ENCODE results near the gene FMNL2.

Gene FMNL2

DNA sequence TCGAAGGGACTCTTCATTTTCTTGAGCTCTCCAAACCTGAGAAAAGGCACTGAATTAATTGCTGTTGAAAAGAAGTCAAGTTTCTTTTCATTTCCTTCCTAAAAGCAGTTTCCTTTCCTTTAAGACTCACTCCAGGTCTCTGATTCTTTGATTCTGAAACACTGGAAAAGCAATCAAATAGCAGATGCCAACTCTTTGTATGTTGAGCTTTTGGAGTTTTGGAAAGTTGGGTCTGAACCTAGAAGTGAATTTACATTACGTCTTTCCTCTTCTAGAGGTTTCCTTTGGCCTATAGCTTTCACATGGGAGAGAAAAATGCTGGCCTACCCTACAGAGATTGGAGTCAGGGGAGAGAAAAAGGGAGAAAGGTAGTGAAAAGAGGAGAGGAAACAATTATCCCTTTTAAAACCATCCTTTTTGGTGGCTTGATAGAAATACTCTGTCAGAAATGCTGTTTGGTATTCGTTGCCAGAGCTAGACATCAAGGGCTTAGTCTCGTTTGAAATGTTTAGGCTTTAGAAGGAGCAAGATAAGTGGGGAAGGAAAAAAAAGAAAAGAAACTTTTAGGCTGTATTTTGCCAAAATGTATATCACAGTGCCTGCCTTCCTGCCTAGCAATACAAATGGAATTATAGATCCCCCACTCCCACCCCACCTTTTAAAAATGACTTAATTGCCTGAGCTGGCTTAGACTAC is 194.6 kb downstream of the FMNL2 start:
- DNase-seq (ENCODE audit: low read depth) = no peak

DNA sequence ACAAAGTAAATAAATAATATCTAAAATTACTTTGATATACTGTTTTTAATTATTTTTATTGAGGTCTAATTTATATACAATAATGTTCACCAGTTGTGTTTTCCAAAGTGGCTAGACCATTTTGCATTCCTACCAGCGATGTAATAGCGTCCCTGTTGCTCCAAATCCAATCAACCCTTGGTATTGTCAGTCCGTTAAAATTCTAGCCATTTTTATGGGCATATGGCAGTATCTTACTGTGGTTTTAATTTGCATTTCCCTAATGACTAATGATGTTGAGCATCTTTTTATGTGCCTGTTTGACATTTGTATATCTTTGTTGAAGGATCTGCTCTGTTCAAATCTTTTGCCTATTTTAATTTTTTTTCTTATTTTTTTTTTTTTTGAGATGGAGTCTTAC is 197.3 kb downstream of the FMNL2 start:
- DNase-seq (ENCODE audit: low read depth) = no peak

DNA sequence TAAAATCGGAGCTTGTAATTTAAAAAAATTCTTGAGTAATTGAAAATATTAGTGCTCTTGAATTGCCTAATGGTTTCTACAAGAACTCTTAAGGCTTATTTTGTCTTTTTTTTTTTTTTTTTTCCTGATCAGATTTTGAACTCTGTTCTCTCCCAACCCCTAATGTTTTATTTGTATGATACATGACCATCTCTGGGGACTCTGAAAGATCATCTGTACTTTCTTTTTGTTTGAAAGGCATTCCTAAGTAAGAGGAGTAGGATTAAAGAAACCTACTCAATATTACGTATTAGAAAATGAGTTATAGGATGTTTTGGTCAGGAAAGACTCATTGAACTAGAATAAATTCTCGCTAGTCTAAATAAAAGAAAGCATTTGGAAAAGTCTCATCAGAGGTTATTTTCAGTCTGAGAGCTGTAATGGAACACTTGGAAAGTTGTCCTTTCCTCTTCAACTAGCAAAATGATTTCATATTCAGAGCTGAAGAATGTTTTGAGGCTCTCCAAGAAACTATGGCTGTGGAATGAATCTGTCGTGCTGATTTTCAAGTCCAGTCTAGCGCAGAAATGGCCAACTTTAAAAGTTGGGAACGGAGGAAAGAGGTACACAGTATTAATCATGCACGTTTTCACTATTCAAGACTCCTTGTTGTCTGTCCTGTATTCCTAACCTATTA is 199.6 kb downstream of the FMNL2 start:
- DNase-seq (ENCODE audit: low read depth) = no peak

DNA sequence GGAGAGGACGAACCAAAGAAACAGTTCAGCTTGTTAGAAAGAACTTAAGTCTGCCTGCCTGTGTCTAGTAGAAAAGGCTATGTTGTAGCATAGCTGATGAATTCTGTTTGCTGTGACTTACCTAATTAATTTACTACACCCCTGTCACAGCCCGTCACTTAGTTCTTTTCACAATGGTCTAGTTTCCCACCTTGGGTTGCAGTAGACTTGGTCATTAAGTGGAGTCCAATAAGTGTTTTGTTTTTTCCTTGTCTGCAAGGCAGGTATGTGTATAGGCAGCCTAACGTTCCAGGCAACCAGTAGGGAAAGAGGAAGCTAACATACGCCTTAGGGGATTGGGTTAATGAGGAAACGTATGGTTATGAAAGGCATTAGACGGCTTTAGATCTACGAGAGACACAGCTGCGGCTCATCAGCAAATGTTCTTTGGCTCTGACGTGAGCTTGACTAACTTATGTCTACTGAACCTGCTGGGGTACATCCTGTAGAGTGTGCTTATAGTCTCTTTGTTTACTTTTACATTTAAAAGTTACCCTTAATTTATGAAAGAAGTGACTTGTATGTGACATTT is 202.2 kb downstream of the FMNL2 start:
- DNase-seq (ENCODE audit: low read depth) = no peak

DNA sequence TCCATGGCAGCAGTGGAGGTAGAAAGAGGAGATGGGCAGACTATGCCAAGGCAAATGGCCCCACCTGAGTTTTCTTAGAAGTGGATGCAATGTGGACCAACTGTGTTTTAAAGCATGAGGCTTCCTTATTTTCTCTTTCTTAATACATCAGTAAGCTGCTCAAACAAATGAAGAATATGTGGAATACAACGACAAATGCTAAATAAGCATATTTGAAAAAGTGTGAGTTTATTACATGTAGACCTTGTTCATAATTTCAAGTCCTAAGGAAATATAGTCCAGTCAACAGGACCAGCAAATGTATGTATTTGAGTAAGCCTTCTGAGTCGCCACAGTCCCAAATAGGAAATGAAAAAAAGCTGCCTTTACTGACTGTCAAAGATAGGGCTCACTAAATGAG is 204.4 kb downstream of the FMNL2 start:
- no peak for DNase-seq (ENCODE audit: low read depth)

DNA sequence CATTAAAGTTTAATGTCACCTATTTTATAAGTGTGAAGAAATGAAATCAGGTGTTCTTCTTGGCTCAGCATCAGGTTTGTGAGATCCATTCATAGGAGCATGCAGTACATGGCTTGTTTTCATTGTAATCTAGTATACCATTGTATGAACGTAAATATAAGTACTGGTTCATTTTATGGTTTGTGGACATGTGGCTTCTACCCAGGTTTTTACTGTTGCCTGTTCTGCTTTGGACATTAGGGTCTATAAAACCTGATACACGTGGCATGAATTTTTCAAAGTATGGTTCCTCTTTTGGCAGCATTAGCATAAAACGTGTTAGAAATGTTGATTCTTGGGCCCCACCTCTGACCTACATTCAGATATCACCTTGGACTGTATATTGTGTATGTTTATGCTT is 206.7 kb downstream of the FMNL2 start:
- DNase-seq (ENCODE audit: low read depth) = no peak

DNA sequence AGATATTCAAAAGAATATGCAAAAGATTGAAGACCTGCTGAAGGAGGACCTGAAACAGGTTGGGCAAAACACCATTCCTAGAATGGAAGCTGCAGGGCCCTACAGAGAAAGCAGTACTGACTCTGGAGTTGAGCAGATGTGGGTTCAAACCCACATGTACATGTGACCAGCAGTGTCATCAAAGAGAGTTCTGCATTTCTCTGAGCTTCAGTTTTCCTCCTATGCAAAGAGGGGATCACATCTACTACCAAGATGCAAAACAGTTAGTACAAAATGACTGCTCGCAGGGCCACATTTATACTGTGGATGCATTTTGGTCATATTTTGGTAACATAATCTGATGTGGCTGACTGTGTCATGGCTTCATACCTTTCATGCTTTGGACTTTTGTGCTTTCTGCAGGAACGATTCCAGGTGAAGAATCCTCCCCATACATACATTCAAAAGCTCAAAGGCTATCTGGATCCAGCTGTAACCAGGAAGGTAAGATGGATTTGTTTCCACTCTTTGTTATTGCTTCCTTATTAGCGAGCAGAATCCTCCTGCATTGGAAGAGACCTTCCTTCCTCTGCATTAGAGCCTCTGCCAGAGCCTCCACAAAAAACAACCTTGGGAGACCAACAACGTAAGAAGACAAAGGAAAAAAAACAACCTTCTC is 207.5 kb downstream of the FMNL2 start:
- no peak for DNase-seq (ENCODE audit: low read depth)

DNA sequence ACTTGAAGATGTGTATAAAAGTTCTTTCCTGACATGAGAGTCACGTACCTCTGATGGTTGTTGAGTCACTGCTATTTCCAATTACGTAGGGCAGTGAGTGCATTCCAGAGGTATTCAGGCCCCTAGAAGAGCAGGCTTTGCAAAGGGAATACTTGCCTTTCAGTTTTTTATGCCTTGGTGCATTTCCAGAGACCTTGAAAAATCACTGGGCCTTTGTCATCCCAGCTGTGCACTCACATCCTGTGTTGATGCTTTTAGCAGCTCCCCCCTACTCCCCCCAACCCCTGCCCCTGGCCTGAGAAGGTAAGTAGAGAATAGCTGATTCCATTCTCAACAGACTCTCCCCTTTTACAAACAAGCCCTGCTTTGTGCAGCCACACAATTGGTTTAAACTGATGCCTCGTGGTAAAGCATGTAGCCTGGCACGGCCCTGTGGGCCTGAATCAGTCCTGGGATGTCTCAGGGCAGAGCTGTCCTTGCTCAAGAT is 208.1 kb downstream of the FMNL2 start:
- DNase-seq (ENCODE audit: low read depth) = peak; percentile 73

DNA sequence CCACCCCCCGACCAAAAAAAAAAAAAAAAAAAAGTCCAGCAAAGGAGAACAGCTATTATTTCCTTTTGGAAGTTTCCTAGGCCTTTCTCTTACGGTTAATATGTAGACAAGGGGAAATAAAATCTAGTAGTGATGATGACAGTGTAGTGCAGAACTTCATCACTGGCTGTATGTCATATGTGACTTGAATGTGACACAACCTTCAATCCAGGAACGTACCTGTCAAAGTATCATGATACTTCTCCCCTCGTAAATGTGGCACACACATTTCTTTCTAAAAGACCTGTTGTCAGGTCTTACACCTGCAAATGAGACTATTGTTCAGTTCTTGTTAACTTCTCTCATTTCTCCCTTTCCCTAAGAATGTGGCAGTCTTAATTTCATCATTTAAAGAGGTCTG is 208.7 kb downstream of the FMNL2 start:
- DNase-seq (ENCODE audit: low read depth) = no peak

DNA sequence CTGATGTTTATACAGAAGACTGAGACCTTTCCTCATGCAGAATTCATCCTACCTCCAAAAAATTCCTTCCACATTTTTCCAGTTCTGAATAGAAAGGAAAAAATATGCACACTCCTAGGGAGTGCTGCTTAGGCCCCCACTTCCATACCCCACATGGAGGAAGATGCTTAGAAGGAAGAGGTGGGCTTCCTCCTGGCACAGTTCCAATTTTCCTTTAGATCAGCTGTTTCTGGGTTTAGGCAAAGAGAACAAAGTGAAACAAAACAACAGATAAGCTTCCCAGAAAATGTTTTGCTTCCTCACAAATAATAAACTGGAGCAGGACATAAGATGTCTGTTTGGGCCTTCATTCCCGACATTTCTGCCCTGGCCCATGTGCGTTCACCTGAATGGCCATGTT is 209.7 kb downstream of the FMNL2 start:
- no peak for DNase-seq (ENCODE audit: low read depth)

DNA sequence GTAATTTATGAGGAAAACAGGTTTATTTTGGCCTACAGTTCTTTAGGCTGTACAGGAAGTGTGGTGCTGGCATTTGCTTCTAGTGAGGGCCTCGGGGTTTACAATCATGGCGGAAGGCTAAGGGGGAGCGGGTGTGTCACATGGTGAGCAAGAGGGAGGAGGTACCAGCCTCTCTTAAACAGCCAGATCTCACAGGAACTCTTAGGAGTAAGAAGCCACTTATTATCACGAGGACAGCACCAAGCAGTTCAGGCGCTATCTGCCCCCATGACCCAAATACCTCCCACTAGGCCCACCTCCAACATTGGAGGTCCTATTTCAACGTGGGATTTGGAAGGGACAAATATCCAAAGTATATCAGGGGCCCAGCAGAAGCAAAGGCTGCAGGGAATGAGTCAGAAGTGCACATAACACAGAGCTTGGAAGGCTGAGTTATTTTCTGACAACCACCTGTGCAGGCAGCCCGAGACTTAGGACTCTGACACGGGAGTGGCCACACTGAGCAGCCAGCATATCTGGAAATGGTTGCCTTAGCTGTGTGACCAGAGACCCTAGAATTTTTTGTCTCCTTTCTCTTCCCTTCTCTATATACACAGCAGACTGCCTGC is 211.4 kb downstream of the FMNL2 start:
- no peak for DNase-seq (ENCODE audit: low read depth)

DNA sequence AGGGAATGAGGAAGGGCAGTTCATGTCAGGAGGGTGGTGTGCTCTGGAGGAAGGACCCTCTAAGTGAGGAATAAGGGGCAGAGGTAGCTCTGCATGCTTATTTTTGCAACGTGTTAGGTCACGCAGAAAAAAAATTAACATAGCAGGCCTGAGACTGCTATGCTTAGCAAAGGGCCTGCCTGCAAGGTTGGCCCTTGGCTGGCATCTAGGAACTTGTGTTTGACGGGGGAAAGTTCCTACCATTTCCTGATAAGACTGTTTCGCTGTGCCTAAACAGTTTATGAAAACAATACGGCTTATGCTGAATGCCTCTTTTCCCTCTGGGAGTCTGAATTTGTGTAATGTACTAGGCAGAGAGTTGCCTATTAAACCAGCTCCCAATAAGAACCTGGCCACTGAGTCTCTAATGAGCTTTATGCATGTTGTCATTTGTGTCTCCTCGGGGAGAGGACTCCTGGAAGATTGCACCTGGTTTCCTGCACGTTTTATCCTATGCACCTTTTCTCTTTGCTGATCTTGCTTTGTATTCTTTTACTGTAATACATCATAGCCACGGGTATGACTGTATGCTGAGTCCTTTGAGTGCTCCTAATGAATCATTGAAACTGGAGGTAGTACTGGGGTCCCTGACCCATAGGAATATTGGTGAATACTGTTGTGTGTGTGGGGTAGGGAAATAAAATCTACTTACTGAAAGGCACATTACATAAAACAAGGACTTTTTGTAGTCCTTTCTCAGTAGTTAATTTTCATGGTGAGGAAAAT is 213.3 kb downstream of the FMNL2 start:
- DNase-seq (ENCODE audit: low read depth) = no peak

DNA sequence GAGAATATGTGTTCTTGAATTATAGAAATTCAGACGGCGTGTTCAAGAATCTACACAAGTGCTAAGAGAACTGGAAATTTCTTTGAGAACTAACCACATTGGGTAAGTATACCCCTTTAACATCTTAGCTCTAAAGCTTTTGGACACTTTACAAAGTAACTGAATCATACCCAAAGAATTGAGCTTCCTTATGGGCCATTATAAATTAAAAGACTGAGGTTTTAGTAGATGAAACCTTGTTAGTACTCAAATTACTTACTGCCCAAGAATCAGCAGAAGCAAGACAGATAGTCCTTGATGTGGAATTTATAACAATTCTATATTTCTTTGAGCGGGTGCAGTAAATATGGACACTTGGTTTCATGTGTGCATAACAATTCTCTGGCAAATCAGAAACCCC is 214.0 kb downstream of the FMNL2 start:
- no peak for DNase-seq (ENCODE audit: low read depth)

DNA sequence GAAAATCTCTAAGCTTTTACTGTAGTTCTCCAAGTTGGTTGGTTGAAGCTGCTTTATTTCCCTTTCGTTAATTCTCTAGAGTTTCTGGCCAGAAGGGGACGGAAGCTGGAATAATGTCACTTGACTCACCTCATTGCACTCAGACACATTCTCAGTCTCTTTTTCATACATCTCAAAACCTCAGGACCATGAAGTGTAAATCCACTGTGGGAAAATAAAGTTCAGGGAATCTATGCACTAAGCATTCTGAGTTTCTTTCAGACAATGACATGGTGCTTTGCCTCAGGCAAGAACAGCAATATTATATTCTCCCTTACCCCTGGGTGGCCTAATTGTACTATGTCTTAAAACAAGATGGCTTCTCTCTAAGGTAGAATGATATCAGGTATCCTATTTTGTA is 214.4 kb downstream of the FMNL2 start:
- DNase-seq (ENCODE audit: low read depth) = no peak

DNA sequence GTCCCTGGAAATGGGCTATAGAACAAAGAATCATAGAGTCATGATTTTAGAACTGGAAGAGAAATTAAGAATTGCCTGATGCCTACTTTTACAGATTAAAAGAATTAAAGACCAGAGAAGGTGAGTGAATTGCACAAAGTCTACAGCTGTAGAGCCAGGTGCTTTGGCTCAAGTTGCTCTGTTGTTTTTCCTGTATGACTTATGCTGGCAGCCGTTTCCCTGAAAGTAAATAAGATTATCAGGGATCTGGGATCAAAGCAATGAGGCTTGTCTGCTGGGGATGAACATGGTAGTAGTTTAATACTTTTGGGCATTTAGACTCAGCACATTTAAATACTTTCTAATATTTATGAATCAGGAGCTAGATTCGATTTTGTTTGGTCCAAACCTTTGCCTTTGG is 215.4 kb downstream of the FMNL2 start:
- DNase-seq (ENCODE audit: low read depth) = no peak

DNA sequence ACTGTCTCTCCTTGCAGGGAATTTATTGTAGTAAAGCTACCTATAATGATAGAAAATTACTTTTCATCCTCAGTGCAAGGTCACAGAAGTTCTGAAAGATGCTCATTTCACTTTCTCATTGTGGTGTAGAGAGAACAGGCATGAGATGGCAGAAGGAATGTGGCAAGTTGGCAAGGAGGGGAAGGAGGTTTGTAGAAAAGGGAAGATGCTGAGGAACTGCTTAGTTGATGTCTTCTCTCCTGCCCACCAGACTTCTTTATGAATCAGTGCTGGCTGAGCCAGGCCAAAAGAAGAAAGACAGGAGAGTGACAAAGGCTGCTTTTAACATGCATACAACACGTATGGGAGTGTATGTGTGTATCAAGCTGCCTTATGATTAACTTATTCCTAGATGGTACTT is 217.9 kb downstream of the FMNL2 start:
- DNase-seq (ENCODE audit: low read depth) = no peak

DNA sequence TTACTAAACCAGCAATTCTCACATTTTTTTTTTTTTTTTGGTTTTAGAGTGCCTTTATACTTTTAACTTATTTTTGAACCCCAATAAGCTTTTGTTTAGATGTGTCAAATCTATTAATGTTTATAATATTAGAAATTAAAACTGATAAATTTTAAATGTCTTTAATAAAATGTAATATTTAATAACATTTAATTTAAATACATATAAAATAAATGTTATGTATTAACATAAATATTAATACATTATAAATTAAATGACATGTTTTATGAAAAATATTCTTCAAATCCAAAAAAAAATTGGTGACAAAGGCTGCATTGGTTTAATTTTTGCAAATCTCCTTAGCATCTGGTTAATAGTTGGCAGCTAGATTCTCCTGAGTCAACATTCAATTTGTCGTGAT is 218.5 kb downstream of the FMNL2 start:
- no peak for DNase-seq (ENCODE audit: low read depth)

DNA sequence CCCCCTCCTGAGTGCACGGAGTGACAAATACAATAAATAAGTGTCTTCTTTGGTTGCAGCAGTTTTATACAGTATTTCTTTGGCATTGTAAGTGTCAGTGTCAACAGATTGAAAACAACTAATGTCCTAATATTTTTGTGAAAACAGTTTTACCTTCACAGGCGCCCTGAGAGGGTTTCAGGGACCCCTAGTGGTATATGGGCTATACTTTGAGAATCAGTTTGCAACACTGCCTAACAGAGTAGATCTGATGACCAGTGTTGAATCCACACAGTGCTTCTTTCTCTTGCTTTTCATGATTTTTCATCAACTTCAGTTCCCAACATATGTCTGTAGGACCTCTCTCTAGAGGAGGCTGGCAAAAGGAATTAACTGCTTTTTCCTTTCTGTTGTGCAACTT is 220.1 kb downstream of the FMNL2 start:
- no peak for DNase-seq (ENCODE audit: low read depth)

DNA sequence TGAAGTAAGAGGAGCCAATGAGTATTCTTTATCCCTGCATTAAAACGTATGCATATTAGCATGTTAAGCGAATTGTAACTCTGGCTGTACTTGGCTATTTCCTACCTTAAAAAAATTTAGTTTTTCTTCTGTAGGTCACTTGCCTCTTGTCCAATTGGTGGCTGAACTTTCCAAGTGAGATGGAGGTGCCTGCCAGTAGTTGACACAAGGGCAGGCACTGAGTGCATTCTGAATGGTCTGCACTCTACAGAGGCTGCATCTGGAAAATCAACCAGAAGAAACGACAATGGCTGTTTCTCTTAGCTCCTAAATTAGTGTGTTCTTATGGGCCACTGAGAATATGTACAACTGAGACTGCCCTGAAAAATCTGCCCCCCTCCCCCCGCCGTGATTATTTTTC is 221.5 kb downstream of the FMNL2 start:
- no peak for DNase-seq (ENCODE audit: low read depth)

DNA sequence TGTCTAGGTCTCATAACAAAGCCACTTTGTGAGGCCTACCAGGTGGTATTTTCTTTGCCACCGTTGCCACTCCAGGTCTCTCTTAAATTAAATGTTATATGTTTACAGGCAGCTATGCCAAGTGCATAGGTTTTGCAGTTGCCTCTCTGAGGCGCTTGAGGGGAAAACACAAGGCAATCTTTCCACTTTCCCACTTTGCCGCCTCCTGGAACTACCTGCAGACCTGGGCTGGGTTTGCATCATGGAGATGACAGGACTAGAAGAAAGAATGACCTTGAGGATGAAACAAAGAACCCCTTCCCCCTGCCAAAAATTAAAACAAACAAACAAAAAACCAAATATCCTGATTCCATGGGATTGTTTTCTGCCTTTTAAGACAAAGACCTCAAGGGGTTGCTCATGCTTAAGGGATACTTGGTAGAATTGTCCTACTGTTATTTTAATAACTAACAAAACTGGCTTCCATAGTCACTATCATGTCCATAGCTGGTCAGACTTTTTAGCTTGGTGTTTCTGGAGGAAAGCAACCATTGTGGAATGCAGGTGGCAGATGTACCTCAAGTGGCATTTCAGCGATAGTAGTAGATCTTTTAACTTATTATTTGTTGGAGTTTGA is 222.4 kb downstream of the FMNL2 start:
- no peak for DNase-seq (ENCODE audit: low read depth)
